PC-9 (cell line): ENCODE results near the gene RAMP2. TPM values are rescaled to one million over a fixed set of nuclear protein-coding genes. Genes with fewer than 3 reads are reported as not detected.

Source experiments
- BruUV-seq: library from RNA; stranded (reverse); fragments of 400-500 nt; replicated peaks from 2 replicates; lab custom pipeline; 2021; lab: Mats Ljungman, UMichigan
- CTCF ChIA-PET: fragments of 300-600 bp; sonication (Branson Sonifier 250); formaldehyde crosslinking; loops from one replicate; lab custom pipeline; 2022; ENCODE audit warnings: antibody characterized with exemption; lab: Charles Lee
- POLR2A ChIA-PET: fragments of 300-600 bp; sonication (Branson Sonifier 250); formaldehyde crosslinking; loops from one replicate; lab custom pipeline; 2022; ENCODE audit warnings: antibody characterized with exemption; ENCODE audit not compliant: unreplicated experiment; lab: Charles Lee
- DNase-seq, 2 experiments: peaks; one replicate each; pipeline versions ENCODE4 v3.0.0 to v3.0.0-alpha.2; 2015 to 2022; ENCODE audit warnings: mixed read lengths in 1 of 2
- H2AFZ ChIP-seq: fragments of 200-600 bp; sonication (generic); 2 replicates; pipeline ENCODE4 v1.8.1; 2017; ENCODE audit warnings: antibody characterized with exemption
- H3F3A ChIP-seq: fragments of 200-600 bp; sonication (generic); 2 replicates; pipeline ENCODE4 v1.8.1; 2017; ENCODE audit warnings: antibody characterized with exemption, mild to moderate bottlenecking, low read depth; ENCODE audit not compliant: insufficient read depth
- H3K27ac ChIP-seq: fragments of 200-600 bp; sonication (generic); 2 replicates; pipeline ENCODE4 v1.6.1; 2016; ENCODE audit warnings: mixed run types
- H3K27me3 ChIP-seq: fragments of 200-600 bp; sonication (generic); 2 replicates; pipeline ENCODE4 v1.6.1; 2016; ENCODE audit warnings: low read depth, mixed run types; ENCODE audit not compliant: insufficient read depth
- H3K36me3 ChIP-seq: fragments of 200-600 bp; sonication (generic); 2 replicates; pipeline ENCODE4 v1.6.1; 2016; ENCODE audit warnings: low read depth, mixed run types
- H3K4me1 ChIP-seq: fragments of 200-600 bp; sonication (generic); replicated peaks from 2 replicates; pipeline ENCODE4 v1.6.1; 2016; ENCODE audit warnings: mixed run types; ENCODE audit not compliant: insufficient read depth
- H3K4me2 ChIP-seq: fragments of 200-600 bp; sonication (generic); 2 replicates; pipeline ENCODE4 v1.6.1; 2017; ENCODE audit warnings: mixed run types
- H3K4me3 ChIP-seq: fragments of 200-600 bp; sonication (generic); 2 replicates; pipeline ENCODE4 v1.6.1; 2016; ENCODE audit warnings: mixed run types
- H3K79me2 ChIP-seq: fragments of 200-600 bp; sonication (generic); 2 replicates; pipeline ENCODE4 v1.6.1; 2017; ENCODE audit warnings: low read depth, mixed run types
- H3K9me2 ChIP-seq: fragments of 200-600 bp; sonication (generic); 2 replicates; pipeline ENCODE4 v1.8.1; 2017; ENCODE audit warnings: mild to moderate bottlenecking; ENCODE audit not compliant: insufficient read depth
- H3K9me3 ChIP-seq: fragments of 200-600 bp; sonication (generic); 2 replicates; pipeline ENCODE4 v1.8.1; 2016; ENCODE audit warnings: low read depth; ENCODE audit not compliant: insufficient read depth
- H4K20me1 ChIP-seq: fragments of 200-600 bp; sonication (generic); 2 replicates; pipeline ENCODE4 v1.8.1; 2017; ENCODE audit not compliant: insufficient read depth
- CTCF ChIP-seq: fragments of 200-600 bp; sonication (generic); conservative IDR thresholded peaks from 2 replicates; pipeline ENCODE4 v1.6.1; 2017; ENCODE audit warnings: mixed run types, antibody characterized with exemption, mild to moderate bottlenecking, moderate library complexity
- EZH2 ChIP-seq: fragments of 200-600 bp; sonication (generic); IDR thresholded peaks from 2 replicates; pipeline ENCODE4 v1.8.0; 2017; ENCODE audit warnings: antibody characterized with exemption, low read depth
- intact Hi-C: fragments of 100-400 bp; cut with micrococcal nuclease; formaldehyde crosslinking; loops from one replicate; pipeline ENCODE4 v1.10.0; 2022; ENCODE audit not compliant: unreplicated experiment
- total RNA-seq: library from RNA; stranded (reverse); gene quantifications from 2 replicates; pipeline ENCODE4 v1.2.3, GENCODE V29; 2021

RAMP2 gene
- total RNA-seq, 1 experiment from 2014 or later = not detected

- ChIA-PET POLR2A (no interaction called here), CTCF (interaction anchor here (0.5 kb wide), 1 partner anchor 99 kb away, joined by 3 read pairs; no protein-coding TSS in a partner anchor)
- Histone ChIP-seq H3K4me2 (no peak overlapping the region), H3K9me2 (no peaks in the 10 kb centered on the region), H3K9me3 (no peaks in the 10 kb centered on the region), H3K27ac (no peak overlapping the region), H3K36me3 (peaks cover 6% of the 10 kb centered on the region; the same call in 1 of the 2 replicates), H3F3A (peaks cover 15% of the 10 kb centered on the region), H2AFZ (no peak overlapping the region), H4K20me1 (no peaks in the 10 kb centered on the region), H3K27me3 (no peaks in the 10 kb centered on the region), H3K4me3 (no peak overlapping the region), H3K79me2 (peaks cover 8% of the 10 kb centered on the region), H3K4me1 (peaks cover 1% of the 10 kb centered on the region)
- no peak for DNase-seq
- intact Hi-C loops = no loop called here
- BruUV-seq = no TSS peak
- TF ChIP-seq EZH2 = no peak
- no peak for TF ChIP-seq CTCF
Measured at GRCh38 chr17:42791948-42792347, 30.9 kb downstream of the RAMP2 start.

GRCh38 chr17:42792545-42792944, 31.5 kb downstream of the RAMP2 start:
- H2AFZ ChIP-seq = no peak overlapping the region
- peaks cover 6% of the 10 kb centered on the region; the same call in 1 of the 2 replicates for H3K36me3 ChIP-seq
- no peak overlapping the region for H3K4me3 ChIP-seq
- TF ChIP-seq CTCF = no peak
- TF ChIP-seq EZH2 = no peak
- intact Hi-C loops = no loop called here
- H3K27me3 ChIP-seq = no peaks in the 10 kb centered on the region
- POLR2A ChIA-PET = no interaction called here
- CTCF ChIA-PET = no interaction called here
- H4K20me1 ChIP-seq = no peaks in the 10 kb centered on the region
- peaks cover 14% of the 10 kb centered on the region for H3K79me2 ChIP-seq
- H3K4me1 ChIP-seq = peaks cover 7% of the 10 kb centered on the region
- H3K9me2 ChIP-seq = no peaks in the 10 kb centered on the region
- H3K27ac ChIP-seq = no peak overlapping the region
- BruUV-seq = no TSS peak
- H3K4me2 ChIP-seq = no peak overlapping the region
- H3K9me3 ChIP-seq = no peaks in the 10 kb centered on the region
- peaks cover 15% of the 10 kb centered on the region for H3F3A ChIP-seq
- no peak for DNase-seq

GRCh38 chr17:42795061-42795460, 34.0 kb downstream of the RAMP2 start:
- no peak overlapping the region for H3K27ac ChIP-seq
- H3K36me3 ChIP-seq = peaks cover 6% of the 10 kb centered on the region; the same call in 1 of the 2 replicates
- no peak for DNase-seq
- H3K9me3 ChIP-seq = no peaks in the 10 kb centered on the region
- H3K9me2 ChIP-seq = no peaks in the 10 kb centered on the region
- no peaks in the 10 kb centered on the region for H3K27me3 ChIP-seq
- peaks cover 12% of the 10 kb centered on the region for H3K4me1 ChIP-seq
- peaks cover 22% of the 10 kb centered on the region for H3K79me2 ChIP-seq
- peaks cover 15% of the 10 kb centered on the region for H3F3A ChIP-seq
- TF ChIP-seq CTCF (no peak), EZH2 (no peak)
- ChIA-PET CTCF (interaction anchor here (0.5 kb wide), 1 partner anchor 18 kb away, joined by 3 read pairs; no protein-coding TSS in a partner anchor), POLR2A (no interaction called here)
- H2AFZ ChIP-seq = no peak overlapping the region
- H4K20me1 ChIP-seq = no peaks in the 10 kb centered on the region
- no peak overlapping the region for H3K4me2 ChIP-seq
- intact Hi-C loops = no loop called here
- no TSS peak for BruUV-seq
- no peak overlapping the region for H3K4me3 ChIP-seq
